ENCODE measurements around the gene TRAF3IP1. TPM values are rescaled to one million over a fixed set of nuclear protein-coding genes. Genes with fewer than 3 reads are reported as not detected.
"Not testable (repeated sequence)": the region's sequence is repeated elsewhere in the genome, so short reads cannot be mapped to it uniquely, and the experiment has no call there.

TRAF3IP1 gene
- total RNA-seq, 4 donors from 2014 or later = 1.1 to 14.1 (median 10.4) TPM

- DNase-seq = no peak
- Histone ChIP-seq H3K9me3 (no peaks in the 10 kb centered on the region), H3K27ac (no peak overlapping the region), H3K4me3 (no peak overlapping the region), H3K36me3 (no peaks in the 10 kb centered on the region), H3K4me1 (peaks cover 0 to 8% (median under 1%) of the 10 kb centered on the region in 4 donors), H3K27me3 (no peaks in the 10 kb centered on the region)
- intact Hi-C loops (cut with DNase I; ENCODE audit: low total_unique reads) = loop anchor here (10.0 kb wide), 1 partner anchor 582 kb away; no protein-coding TSS in a partner anchor
- 67 to 83% methylated on average over 3 to 7 of the region's 7 CpGs for WGBS, 2 donors (ENCODE audit: low coverage in 1 of 2)
- in situ Hi-C loops (cut with MboI; ENCODE audit: low pct_ligation_motif_present in 1 of 4, low pct_unique_long_range_greater_than_20kb in 1 of 4, low sequenced_read_pairs in 3 of 4) = loop anchor here (5.0 to 25.0 kb wide), 3 partner anchors 100 to 575 kb away; no protein-coding TSS in a partner anchor
- no peak for TF ChIP-seq POLR2A (IDR thresholded peaks at IDR 0.05)
- TF ChIP-seq CTCF (IDR thresholded peaks at IDR 0.05) = no peak
- TF ChIP-seq EP300 (IDR thresholded peaks at IDR 0.05; ENCODE audit: low read depth) = no peak
- TF ChIP-seq POLR2AphosphoS5 (IDR thresholded peaks at IDR 0.05) = no peak
These were observed 42.3 kb downstream of the TRAF3IP1 start for GRCh38 chr2:238362626-238363025.

DNA sequence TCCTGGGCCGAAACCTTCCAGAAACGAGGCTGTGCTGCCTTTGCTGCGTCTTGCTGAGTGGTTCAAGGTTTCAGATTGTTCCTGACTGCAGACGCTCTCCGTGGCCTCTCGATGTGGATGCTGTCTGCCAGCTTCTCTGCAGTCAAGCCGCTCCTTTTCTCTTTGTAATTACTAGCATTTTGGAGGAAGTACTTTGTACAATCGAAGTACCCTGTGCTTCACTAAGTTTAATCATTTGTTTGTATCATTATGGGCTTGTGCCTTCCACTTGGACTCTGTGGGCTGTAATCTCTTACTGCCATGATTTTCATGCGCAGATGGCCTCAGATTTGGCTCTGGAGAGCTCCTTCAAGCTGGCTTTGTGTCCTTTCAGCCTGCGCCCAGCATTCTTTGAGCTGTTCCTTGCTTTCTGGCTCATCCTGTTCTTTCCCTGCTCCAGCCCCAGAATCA is 49.3 kb downstream of the TRAF3IP1 start:
- in situ Hi-C loops (cut with MboI; ENCODE audit: low pct_ligation_motif_present in 1 of 4, low pct_unique_long_range_greater_than_20kb in 1 of 4, low sequenced_read_pairs in 3 of 4) = loop anchor here in 3 of 4 donors (5.0 to 25.0 kb wide), 3 partner anchors 93 to 568 kb away; no protein-coding TSS in a partner anchor
- no peaks in the 10 kb centered on the region for H3K4me1 ChIP-seq
- H3K27me3 ChIP-seq = no peaks in the 10 kb centered on the region
- no peak for DNase-seq
- no peak overlapping the region for H3K4me3 ChIP-seq
- intact Hi-C loops (cut with DNase I; ENCODE audit: low total_unique reads) = loop anchor here (10.0 kb wide), 1 partner anchor 575 kb away; no protein-coding TSS in a partner anchor
- WGBS, 2 donors (ENCODE audit: low coverage in 1 of 2) = 67 to 70% methylated on average over 3 to 10 of the region's 10 CpGs
- H3K9me3 ChIP-seq = no peaks in the 10 kb centered on the region
- TF ChIP-seq POLR2AphosphoS5 (IDR thresholded peaks at IDR 0.05) (no peak), POLR2A (IDR thresholded peaks at IDR 0.05) (no peak), EP300 (IDR thresholded peaks at IDR 0.05; ENCODE audit: low read depth) (no peak)
- H3K36me3 ChIP-seq = no peaks in the 10 kb centered on the region
- no peak overlapping the region for H3K27ac ChIP-seq

- WGBS, 2 donors (ENCODE audit: low coverage in 1 of 2) = 84% methylated on average over 10 of the region's 10 CpGs; no CpG with 5 or more reads in 1 of the 2 donors
- no peak for TF ChIP-seq POLR2AphosphoS5 (IDR thresholded peaks at IDR 0.05)
- no peak for TF ChIP-seq CTCF (IDR thresholded peaks at IDR 0.05)
- TF ChIP-seq POLR2A (IDR thresholded peaks at IDR 0.05) = no peak
- TF ChIP-seq EP300 (IDR thresholded peaks at IDR 0.05; ENCODE audit: low read depth) = no peak
- Histone ChIP-seq H3K27me3 (no peaks in the 10 kb centered on the region), H3K36me3 (no peaks in the 10 kb centered on the region), H3K9me3 (no peaks in the 10 kb centered on the region), H3K27ac (no peak overlapping the region), H3K4me1 (no peaks in the 10 kb centered on the region), H3K4me3 (no peak overlapping the region)
- intact Hi-C loops (cut with DNase I; ENCODE audit: low total_unique reads) = no loop called here
- no peak for DNase-seq
- in situ Hi-C loops (cut with MboI; ENCODE audit: low pct_ligation_motif_present in 1 of 4, low pct_unique_long_range_greater_than_20kb in 1 of 4, low sequenced_read_pairs in 3 of 4) = loop anchor here in 3 of 4 donors (25.0 kb wide), 2 partner anchors 417 to 567 kb away; no protein-coding TSS in a partner anchor
These were observed 49.9 kb downstream of the TRAF3IP1 start for GRCh38 chr2:238370094-238370822.

DNA sequence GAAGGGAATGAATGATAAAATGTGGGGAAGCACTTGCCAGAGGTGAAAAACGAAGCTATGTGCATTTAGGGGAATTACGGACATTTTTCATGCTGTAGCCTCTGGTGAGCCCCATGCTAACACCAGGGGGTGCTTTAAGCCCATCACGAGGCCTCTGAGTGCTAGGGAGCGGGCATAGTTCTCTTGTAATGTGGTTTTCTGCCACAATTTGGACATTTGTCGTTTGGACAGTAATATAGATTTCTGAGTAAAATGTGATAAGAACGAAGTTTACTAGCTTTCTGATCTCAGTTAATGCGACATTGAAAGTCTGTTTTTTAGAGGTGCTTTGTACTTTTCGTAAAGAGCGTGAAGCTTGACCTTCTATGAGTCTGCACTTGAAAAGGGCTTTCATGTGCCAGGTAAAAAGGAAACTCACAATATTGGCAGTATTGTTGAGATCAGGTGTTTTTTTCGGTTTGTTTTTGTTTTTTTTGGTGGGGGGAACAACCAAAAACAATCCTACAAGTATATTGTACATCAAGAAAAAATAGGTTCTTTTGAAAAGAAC is 50.6 kb downstream of the TRAF3IP1 start:
- H3K4me3 ChIP-seq = no peak overlapping the region
- H3K27ac ChIP-seq = no peak overlapping the region
- H3K9me3 ChIP-seq = no peaks in the 10 kb centered on the region
- intact Hi-C loops (cut with DNase I; ENCODE audit: low total_unique reads) (no loop called here), in situ Hi-C loops (cut with MboI; ENCODE audit: low pct_ligation_motif_present in 1 of 4, low pct_unique_long_range_greater_than_20kb in 1 of 4, low sequenced_read_pairs in 3 of 4) (loop anchor here in 3 of 4 donors (25.0 kb wide), 2 partner anchors 416 to 566 kb away; no protein-coding TSS in a partner anchor)
- TF ChIP-seq POLR2A (IDR thresholded peaks at IDR 0.05) (no peak), POLR2AphosphoS5 (IDR thresholded peaks at IDR 0.05) (no peak), CTCF (IDR thresholded peaks at IDR 0.05) (peak; percentile 68 to 79 (median 72)), EP300 (IDR thresholded peaks at IDR 0.05; ENCODE audit: low read depth) (no peak)
- no peaks in the 10 kb centered on the region for H3K27me3 ChIP-seq
- H3K36me3 ChIP-seq = no peaks in the 10 kb centered on the region
- WGBS, 2 donors (ENCODE audit: low coverage in 1 of 2) = 27 to 43% methylated on average over 8 to 10 of the region's 10 CpGs
- DNase-seq = peak; percentile 67
- no peaks in the 10 kb centered on the region for H3K4me1 ChIP-seq

GRCh38 chr2:238372277-238372676 is 52.0 kb downstream of the TRAF3IP1 start:
- H3K9me3 ChIP-seq; intact Hi-C loops (cut with DNase I; ENCODE audit: low total_unique reads); H3K36me3 ChIP-seq; H3K27me3 ChIP-seq; H3K27ac ChIP-seq; H3K4me1 ChIP-seq; H3K4me3 ChIP-seq; DNase-seq: not testable (repeated sequence)
- 87 to 96% methylated on average over 3 of the region's 3 CpGs for WGBS, 2 donors (ENCODE audit: low coverage in 1 of 2)
- in situ Hi-C loops (cut with MboI; ENCODE audit: low pct_ligation_motif_present in 1 of 4, low pct_unique_long_range_greater_than_20kb in 1 of 4, low sequenced_read_pairs in 3 of 4) = loop anchor here in 3 of 4 donors (25.0 kb wide), 2 partner anchors 415 to 565 kb away; no protein-coding TSS in a partner anchor
